HG03565 (cell line): ENCODE results near the gene TRAF5.

ENCODE experiments used
- ATAC-seq: cut with Tn5 transposase; IDR thresholded peaks from one replicate; pipeline ENCODE4 v1.9.1; 2021; ENCODE audit warnings: mild to moderate bottlenecking, moderate library complexity; ENCODE audit not compliant: unreplicated experiment

The TRAF5 gene

GRCh38 chr1:211416628-211417323 is 90.1 kb downstream of the TRAF5 start:
- peak; percentile 43 for ATAC-seq

GRCh38 chr1:211420389-211420788 is 93.8 kb downstream of the TRAF5 start:
- ATAC-seq: no peak

- no peak for ATAC-seq
These were observed 94.3 kb downstream of the TRAF5 start for GRCh38 chr1:211420845-211421454.

GRCh38 chr1:211424018-211424417 is 97.4 kb downstream of the TRAF5 start:
- ATAC-seq: no peak
